ENCODE measurements around the gene FKBP10.

- TF ChIP-seq CTCF (IDR thresholded peaks at IDR 0.05; ENCODE audit: low read depth, low read length) (no peak), POLR2A (IDR thresholded peaks at IDR 0.05; ENCODE audit: extremely low read depth, insufficient read length) (no peak), MAX (IDR thresholded peaks at IDR 0.05; ENCODE audit: low read depth, low read length) (no peak)
These were observed 27.0 kb upstream of the FKBP10 start for GRCh38 chr17:41785859-41786226.
